Endothelial cell (in vitro differentiated cells): ENCODE results near the gene MALL. TPM values are rescaled to one million over a fixed set of nuclear protein-coding genes. Genes with fewer than 3 reads are reported as not detected.
"Not testable (repeated sequence)": the region's sequence is repeated elsewhere in the genome, so short reads cannot be mapped to it uniquely, and the experiment has no call there.

Experiments used
- DNase-seq: peaks from one replicate; pipeline ENCODE4 v3.0.0; 2021; ENCODE audit warnings: low spot score
- H3K27ac Mint-ChIP-seq: one replicate; pipeline ENCODE4 v1.8.0; 2021; ENCODE audit warnings: mixed read lengths, inconsistent platforms; ENCODE audit not compliant: unreplicated experiment
- H3K27me3 Mint-ChIP-seq: one replicate; pipeline ENCODE4 v1.8.0; 2021; ENCODE audit warnings: mild to moderate bottlenecking, moderate library complexity, mixed read lengths, inconsistent platforms; ENCODE audit not compliant: unreplicated experiment
- H3K36me3 Mint-ChIP-seq: one replicate; pipeline ENCODE4 v1.8.0; 2021; ENCODE audit warnings: mild to moderate bottlenecking, low read depth, mixed read lengths, inconsistent platforms; ENCODE audit not compliant: unreplicated experiment
- H3K4me1 Mint-ChIP-seq: one replicate; pipeline ENCODE4 v1.8.0; 2021; ENCODE audit warnings: mild to moderate bottlenecking, mixed read lengths, inconsistent platforms; ENCODE audit not compliant: unreplicated experiment
- H3K4me3 Mint-ChIP-seq: one replicate; pipeline ENCODE4 v1.8.0; 2021; ENCODE audit warnings: mild to moderate bottlenecking, mixed read lengths, inconsistent platforms; ENCODE audit not compliant: unreplicated experiment
- H3K9me3 Mint-ChIP-seq: one replicate; pipeline ENCODE4 v1.8.0; 2021; ENCODE audit warnings: mixed read lengths, inconsistent platforms; ENCODE audit not compliant: unreplicated experiment
- microRNA-seq: library from miRNA; unstranded; fragments of <30 nt; microRNA quantifications from one replicate; pipeline ENCODE4, GENCODE V29; 2020; ENCODE audit not compliant: unreplicated experiment
- total RNA-seq: library from RNA; stranded (reverse); fragmentation: NEBNext Ultra II Directional; extraction: Animal tissue kit (Norgen Biotek cat#: 25700); gene quantifications from one replicate; pipeline ENCODE4 v1.2.1, GENCODE V29; 2021; ENCODE audit not compliant: unreplicated experiment

The MALL gene
- total RNA-seq, 1 donor from 2014 or later: 2.6 TPM

DNA sequence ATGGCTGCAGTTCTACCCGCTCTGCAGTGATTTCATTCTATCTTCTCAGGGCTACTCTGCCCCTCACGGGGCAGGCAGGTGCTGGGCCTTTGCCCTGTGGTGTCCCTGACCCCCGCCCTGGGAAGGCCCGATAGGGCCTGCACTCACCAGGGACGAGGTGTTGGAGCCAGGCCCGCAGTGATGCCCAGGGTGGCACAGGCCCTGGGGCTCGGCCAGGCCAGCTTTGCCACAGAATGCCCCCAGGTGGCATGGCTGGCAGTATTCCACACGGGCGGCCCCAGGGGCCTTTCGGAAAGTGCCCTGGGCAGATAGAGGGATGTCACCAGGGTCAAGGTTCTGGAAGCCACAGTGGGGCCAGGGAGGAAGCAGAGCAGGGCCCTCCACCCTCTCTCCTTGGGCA is 80.7 kb downstream of the MALL start:
- not testable (repeated sequence) for H3K4me3 Mint-ChIP-seq, H3K27ac Mint-ChIP-seq, H3K4me1 Mint-ChIP-seq, H3K9me3 Mint-ChIP-seq, DNase-seq, H3K36me3 Mint-ChIP-seq, H3K27me3 Mint-ChIP-seq

Small RNAs within 50 kb of the gene (microRNA-seq; reads per million reads assigned to microRNA genes)
- gene MIR4267: not detected
- not detected for gene MIR4436B1

Other genes starting within 250 kb of the MALL start
- 10.0 TPM for gene LIMS3, start 217.1 kb downstream of the MALL start, total RNA-seq
- 5.7 TPM for gene NPHP1, start 89.2 kb upstream of the MALL start, total RNA-seq
- gene MTLN, start 96.7 kb upstream of the MALL start, total RNA-seq: 20.2 TPM